ENCODE results near the gene DBNDD1.

DBNDD1 gene

GRCh38 chr16:90022209-90023077 lies 3.2 kb upstream of the DBNDD1 start:
- ChIA-PET CTCF (interaction anchor here (0.9 to 4.3 kb wide), 6 partner anchors 8 to 60 kb away, joined by 3 to 17 read pairs (median 4); no protein-coding TSS in a partner anchor), POLR2A (interaction anchor here (0.8 kb wide), 1 partner anchor 100 kb away, joined by 3 read pairs; no protein-coding TSS in a partner anchor)
- peak overlapping the region; percentile 76 for H3K4me3 ChIP-seq (ENCODE audit: low read depth, low read length)
- TF ChIP-seq, protein P1, sequence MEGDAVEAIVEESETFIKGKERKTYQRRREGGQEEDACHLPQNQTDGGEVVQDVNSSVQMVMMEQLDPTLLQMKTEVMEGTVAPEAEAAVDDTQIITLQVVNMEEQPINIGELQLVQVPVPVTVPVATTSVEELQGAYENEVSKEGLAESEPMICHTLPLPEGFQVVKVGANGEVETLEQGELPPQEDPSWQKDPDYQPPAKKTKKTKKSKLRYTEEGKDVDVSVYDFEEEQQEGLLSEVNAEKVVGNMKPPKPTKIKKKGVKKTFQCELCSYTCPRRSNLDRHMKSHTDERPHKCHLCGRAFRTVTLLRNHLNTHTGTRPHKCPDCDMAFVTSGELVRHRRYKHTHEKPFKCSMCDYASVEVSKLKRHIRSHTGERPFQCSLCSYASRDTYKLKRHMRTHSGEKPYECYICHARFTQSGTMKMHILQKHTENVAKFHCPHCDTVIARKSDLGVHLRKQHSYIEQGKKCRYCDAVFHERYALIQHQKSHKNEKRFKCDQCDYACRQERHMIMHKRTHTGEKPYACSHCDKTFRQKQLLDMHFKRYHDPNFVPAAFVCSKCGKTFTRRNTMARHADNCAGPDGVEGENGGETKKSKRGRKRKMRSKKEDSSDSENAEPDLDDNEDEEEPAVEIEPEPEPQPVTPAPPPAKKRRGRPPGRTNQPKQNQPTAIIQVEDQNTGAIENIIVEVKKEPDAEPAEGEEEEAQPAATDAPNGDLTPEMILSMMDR (IDR thresholded peaks at IDR 0.05; ENCODE audit: insufficient read depth, low read length, missing control alignments), result no peak
- DNase-seq (ENCODE audit: low read depth, low spot score), result no peak

DNA sequence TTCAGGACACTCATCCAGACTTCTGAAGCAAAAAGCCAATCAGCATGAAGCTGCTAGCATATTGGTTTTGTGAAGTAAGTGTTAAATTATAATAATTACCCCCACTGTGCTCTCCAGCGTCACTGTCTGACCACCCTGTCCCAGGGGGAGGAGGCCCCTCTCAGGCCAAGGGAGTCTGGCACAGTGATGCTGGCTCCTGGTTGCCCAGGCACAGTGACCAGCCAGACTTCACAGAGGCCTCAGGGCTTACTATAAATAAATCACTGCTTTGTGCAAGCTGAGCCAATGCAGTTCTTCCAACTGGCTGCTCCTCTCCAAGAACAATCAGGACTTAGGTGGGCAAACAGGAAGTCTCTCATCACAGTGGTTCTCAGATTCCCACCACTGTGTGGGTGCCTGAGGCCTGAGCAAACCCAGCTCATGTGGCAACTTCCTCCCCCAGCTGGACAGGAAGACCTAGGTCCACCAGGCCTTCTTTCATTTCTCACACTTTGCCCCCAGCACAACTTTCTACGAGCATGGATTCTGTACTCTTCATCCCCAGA lies 1.7 kb upstream of the DBNDD1 start:
- TF ChIP-seq, protein P1 (IDR thresholded peaks at IDR 0.05; ENCODE audit: insufficient read depth, low read length, missing control alignments), result no peak
- POLR2A ChIA-PET, result no interaction called here
- H3K4me3 ChIP-seq (ENCODE audit: low read depth, low read length), result no peak overlapping the region
- no peak for DNase-seq (ENCODE audit: low read depth, low spot score)
- CTCF ChIA-PET, result interaction anchor here (0.7 to 4.3 kb wide), 8 partner anchors 8 to 102 kb away, joined by 3 to 17 read pairs (median 6); partner anchors contain the start of gene MC1R

- peak overlapping the region; percentile 60 for H3K4me3 ChIP-seq (ENCODE audit: low read depth, low read length)
- ChIA-PET POLR2A (no interaction called here), CTCF (interaction anchor here (0.7 to 4.3 kb wide), 7 partner anchors 8 to 102 kb away, joined by 3 to 17 read pairs (median 11); partner anchors contain the start of gene MC1R)
- DNase-seq (ENCODE audit: low read depth, low spot score), result no peak
- TF ChIP-seq, protein P1 (IDR thresholded peaks at IDR 0.05; ENCODE audit: insufficient read depth, low read length, missing control alignments), result no peak
Measured at GRCh38 chr16:90020260-90020837, 1.1 kb upstream of the DBNDD1 start.

DNA sequence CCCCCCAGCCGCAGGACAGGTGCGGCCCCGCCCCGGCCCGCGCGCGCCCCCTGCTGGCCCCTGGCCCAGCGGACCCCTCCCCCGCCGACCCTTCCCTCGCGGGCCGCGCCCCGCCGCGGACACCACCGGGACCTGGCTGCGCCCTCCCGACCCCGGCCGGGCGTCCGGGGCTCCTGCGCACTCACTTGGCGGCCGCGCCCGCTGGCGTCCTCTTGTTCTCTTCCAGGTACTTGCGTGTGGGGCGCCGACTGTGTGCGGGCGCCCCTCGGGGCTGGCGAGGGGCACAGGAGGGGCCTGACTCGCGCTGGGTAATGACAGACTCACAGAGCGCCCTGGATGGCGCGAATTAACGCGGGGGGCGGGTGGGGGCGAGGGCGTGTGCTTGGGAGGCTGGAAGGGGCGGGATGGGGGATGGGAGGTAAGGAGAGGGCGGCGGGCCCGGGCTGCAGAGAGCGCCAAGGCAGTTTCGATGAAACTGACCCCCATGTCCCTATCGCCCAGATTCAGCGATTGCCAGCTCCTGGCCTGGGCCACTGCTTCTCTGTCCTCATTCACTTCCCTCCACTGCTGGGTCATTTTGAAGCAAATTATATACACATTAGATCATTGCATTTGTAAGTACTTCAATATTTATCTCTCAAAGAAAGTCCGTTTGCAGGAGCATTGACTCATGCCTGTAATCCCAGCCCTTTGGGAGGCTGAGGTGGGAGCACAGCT lies 445 bp upstream of the DBNDD1 start:
- ChIA-PET POLR2A (no interaction called here), CTCF (interaction anchor here (1.1 to 4.3 kb wide), 8 partner anchors 9 to 94 kb away, joined by 3 to 17 read pairs (median 9); no protein-coding TSS in a partner anchor)
- no peak for DNase-seq (ENCODE audit: low read depth, low spot score)
- H3K4me3 ChIP-seq (ENCODE audit: low read depth, low read length), result peak overlapping the region; percentile 60
- TF ChIP-seq, protein P1 (IDR thresholded peaks at IDR 0.05; ENCODE audit: insufficient read depth, low read length, missing control alignments), result peak; percentile 5

GRCh38 chr16:90018297-90018651 lies 982 bp downstream of the DBNDD1 start:
- CTCF ChIA-PET, result interaction anchor here (1.1 to 2.7 kb wide), 3 partner anchors 13 to 64 kb away, joined by 3 to 14 read pairs (median 4); no protein-coding TSS in a partner anchor
- peak overlapping the region; percentile 60 for H3K4me3 ChIP-seq (ENCODE audit: low read depth, low read length)
- DNase-seq (ENCODE audit: low read depth, low spot score), result no peak
- TF ChIP-seq, protein P1 (IDR thresholded peaks at IDR 0.05; ENCODE audit: insufficient read depth, low read length, missing control alignments), result no peak
- POLR2A ChIA-PET, result no interaction called here
